Ovary (tissue), 9 donors: ENCODE results near the gene PSMA4. TPM values are rescaled to one million over a fixed set of nuclear protein-coding genes. Genes with fewer than 3 reads are reported as not detected.
"Not testable (repeated sequence)": the region's sequence is repeated elsewhere in the genome, so short reads cannot be mapped to it uniquely, and the experiment has no call there.

ENCODE experiments used
- DNase-seq, 5 donors: peaks; one replicate each; pipeline ENCODE4 v3.0.0-alpha.2; 2019 to 2020
- H3K27ac ChIP-seq, 2 donors: fragments of 200-600 bp; one replicate each; pipeline versions ENCODE4 v1.5.1 to v1.8.0; 2019 to 2022
- H3K27me3 ChIP-seq: fragments of 200-600 bp; one replicate; pipeline ENCODE4 v1.8.0; 2022
- H3K36me3 ChIP-seq: fragments of 200-600 bp; sonication (generic); one replicate; pipeline ENCODE4 v1.5.1; 2019
- H3K4me1 ChIP-seq: one replicate; pipeline ENCODE4 v1.8.1; 2013; ENCODE audit warnings: mild to moderate bottlenecking, moderate library complexity; ENCODE audit not compliant: insufficient read depth
- H3K4me3 ChIP-seq: fragments of 200-600 bp; sonication (generic); one replicate; pipeline ENCODE4 v1.5.1; 2017
- H3K9me3 ChIP-seq, 2 donors: fragments of 200-600 bp in 1 of 2; sonication (generic) in 1 of 2; one replicate each; pipeline versions ENCODE4 v1.5.1 to v1.8.1; 2013 to 2019; ENCODE audit warnings: mild to moderate bottlenecking in 1 of 2, moderate library complexity in 1 of 2
- EP300 ChIP-seq: sonication (generic); formaldehyde crosslinking; IDR thresholded peaks from one replicate; pipeline ENCODE4 v1.6.1; 2017; ENCODE audit warnings: antibody characterized with exemption
- POLR2A ChIP-seq: fragments of 450-650 bp; IDR thresholded peaks from one replicate; pipeline ENCODE4 v1.6.1; 2017; ENCODE audit warnings: antibody characterized with exemption, mild to moderate bottlenecking, moderate library complexity
- WGBS, 3 donors: extraction: QIAGEN DNeasy Blood & Tissue Kit in 1 of 3; methylation state at CpG; one replicate each; pipeline versions ENCODE4 v1.1.5 to v1.1.7; 2013 to 2017; 5-methylcytosine and 5-hydroxymethylcytosine counted together
- intact Hi-C, 4 donors: fragments of 100-400 bp; cut with DNase I; formaldehyde crosslinking; loops; one replicate each; pipeline versions ENCODE4 v1.11.0 to v1.15.1; 2022 to 2023
- polyA plus RNA-seq, 2 donors: library from polyadenylated mRNA; stranded (reverse); fragments of 200-250 nt in 1 of 2; fragments of 350-450 nt in 1 of 2; fragmentation: Illumina TruSeq in 1 of 2; extraction: RNeasy Lipid Tissue Mini Kit (QIAGEN cat#74804) in 1 of 2; gene quantifications; one replicate each; pipeline ENCODE4 v1.2.3, GENCODE V29; 2013 to 2014
- total RNA-seq, 7 donors: library from RNA; depleted of rRNA in 2 of 7; stranded (reverse); fragments of >200 nt in 2 of 7; fragmentation: NEBNext Ultra II Directional in 3 of 7; extraction: Animal tissue kit (Norgen Biotek cat#: 25700) in 3 of 7; gene quantifications; one replicate each; pipeline versions ENCODE4 v1.1.0 to v1.2.4, GENCODE V29; 2016 to 2023
- TF ChIP-seq, protein P1 (sequence below), 3 donors: fragments of 450-650 bp in 2 of 3; fragments of 200-600 bp in 1 of 3; IDR thresholded peaks; one replicate each; pipeline versions ENCODE4 v1.5.1 to v1.8.0; 2016 to 2022; ENCODE audit warnings: antibody characterized with exemption in 3 of 3, mild to moderate bottlenecking in 1 of 3
- donor health status: DM: no; HTN: no; CAD: no; lungs with moderate emphysema.
- donor health status: DM: no; HTN: no; CAD: no.
- donor health status: Bipolar disorder and iron deficiency.
- donor health status: DM: yes; HTN: yes; CAD: no.
- donor health status: DM: no; HTN: no; CAD: no.
- donor health status: DM: yes; HTN: yes; CAD: no.

The PSMA4 gene
- total and polyA plus RNA-seq, 9 donors = 75.4 to 125 (median 108) TPM

GRCh38 chr15:78552597-78552996 lies 12.4 kb downstream of the PSMA4 start:
- intact Hi-C loops = no loop called here
- WGBS, 3 donors = 3 to 29% (median 7%) methylated on average over 5 of the region's 5 CpGs
- no peak overlapping the region for H3K27ac ChIP-seq
- no peaks in the 10 kb centered on the region for H3K4me1 ChIP-seq
- H3K36me3 ChIP-seq = no peaks in the 10 kb centered on the region
- no peaks in the 10 kb centered on the region for H3K27me3 ChIP-seq
- DNase-seq = no peak
- H3K9me3 ChIP-seq = no peaks in the 10 kb centered on the region
- H3K4me3 ChIP-seq = no peak overlapping the region
- TF ChIP-seq EP300 = no peak
- TF ChIP-seq, protein P1, sequence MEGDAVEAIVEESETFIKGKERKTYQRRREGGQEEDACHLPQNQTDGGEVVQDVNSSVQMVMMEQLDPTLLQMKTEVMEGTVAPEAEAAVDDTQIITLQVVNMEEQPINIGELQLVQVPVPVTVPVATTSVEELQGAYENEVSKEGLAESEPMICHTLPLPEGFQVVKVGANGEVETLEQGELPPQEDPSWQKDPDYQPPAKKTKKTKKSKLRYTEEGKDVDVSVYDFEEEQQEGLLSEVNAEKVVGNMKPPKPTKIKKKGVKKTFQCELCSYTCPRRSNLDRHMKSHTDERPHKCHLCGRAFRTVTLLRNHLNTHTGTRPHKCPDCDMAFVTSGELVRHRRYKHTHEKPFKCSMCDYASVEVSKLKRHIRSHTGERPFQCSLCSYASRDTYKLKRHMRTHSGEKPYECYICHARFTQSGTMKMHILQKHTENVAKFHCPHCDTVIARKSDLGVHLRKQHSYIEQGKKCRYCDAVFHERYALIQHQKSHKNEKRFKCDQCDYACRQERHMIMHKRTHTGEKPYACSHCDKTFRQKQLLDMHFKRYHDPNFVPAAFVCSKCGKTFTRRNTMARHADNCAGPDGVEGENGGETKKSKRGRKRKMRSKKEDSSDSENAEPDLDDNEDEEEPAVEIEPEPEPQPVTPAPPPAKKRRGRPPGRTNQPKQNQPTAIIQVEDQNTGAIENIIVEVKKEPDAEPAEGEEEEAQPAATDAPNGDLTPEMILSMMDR (IDR thresholded peaks at IDR 0.05) = no peak
- no peak for TF ChIP-seq POLR2A

- H3K4me3 ChIP-seq, H3K9me3 ChIP-seq, DNase-seq, H3K27ac ChIP-seq, H3K36me3 ChIP-seq, intact Hi-C loops, H3K27me3 ChIP-seq, H3K4me1 ChIP-seq: not testable (repeated sequence)
- WGBS, 3 donors = 91 to 94% (median 93%) methylated on average over 10 of the region's 10 CpGs
These were observed 20.0 kb downstream of the PSMA4 start for GRCh38 chr15:78560201-78560600.

DNA sequence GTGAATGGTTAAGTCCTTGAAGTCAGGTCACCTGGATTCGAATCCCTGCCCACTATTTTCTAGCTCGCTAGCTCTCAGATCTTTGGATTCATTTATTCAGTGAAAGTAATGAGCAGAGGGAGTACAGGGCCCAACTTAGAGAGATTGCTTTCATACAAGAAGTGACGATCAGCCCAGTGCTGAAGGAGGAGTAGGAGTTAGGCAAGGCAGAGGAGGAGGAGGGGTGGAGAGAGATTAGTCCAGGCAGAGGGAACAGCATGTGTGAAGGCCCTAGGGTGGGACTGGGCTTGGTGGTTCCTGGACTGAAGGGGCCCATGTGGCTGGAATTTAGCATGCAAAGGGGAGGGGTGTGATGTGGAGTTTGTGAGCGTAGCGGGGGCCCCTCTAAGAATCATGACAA lies 21.2 kb downstream of the PSMA4 start:
- 84 to 85% (median 84%) methylated on average over 5 of the region's 5 CpGs for WGBS, 3 donors
- Histone ChIP-seq H3K4me3 (no peak overlapping the region), H3K27me3 (no peaks in the 10 kb centered on the region), H3K4me1 (peaks cover 2% of the 10 kb centered on the region), H3K27ac (no peak overlapping the region), H3K36me3 (no peaks in the 10 kb centered on the region), H3K9me3 (no peaks in the 10 kb centered on the region)
- DNase-seq = no peak
- intact Hi-C loops = no loop called here
- TF ChIP-seq POLR2A = no peak
- no peak for TF ChIP-seq EP300

DNA sequence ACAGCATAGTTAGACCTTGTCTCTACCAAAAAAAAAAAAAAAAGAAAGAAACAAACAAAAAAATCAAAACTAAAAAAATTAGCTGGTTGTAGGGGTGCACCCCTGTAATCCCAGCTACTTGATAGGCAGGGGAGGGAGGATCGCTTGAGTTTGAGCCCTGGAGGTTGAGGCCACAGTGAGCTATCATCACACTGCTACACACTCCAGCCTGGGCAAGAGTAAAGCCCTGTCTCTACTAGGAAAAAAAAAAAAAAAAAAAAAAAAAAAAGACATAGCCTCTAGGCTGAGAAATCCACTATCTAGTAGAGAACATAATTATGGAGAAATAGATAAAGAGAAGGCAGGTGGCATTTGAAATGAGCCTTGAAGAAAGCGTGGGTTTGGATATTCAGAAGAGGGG lies 22.8 kb downstream of the PSMA4 start:
- intact Hi-C loops = no loop called here
- WGBS, 3 donors = 74 to 91% (median 87%) methylated on average over 2 of the region's 2 CpGs
- TF ChIP-seq EP300 (no peak), POLR2A (no peak)
- TF ChIP-seq, protein P1 (IDR thresholded peaks at IDR 0.05) = no peak

DNA sequence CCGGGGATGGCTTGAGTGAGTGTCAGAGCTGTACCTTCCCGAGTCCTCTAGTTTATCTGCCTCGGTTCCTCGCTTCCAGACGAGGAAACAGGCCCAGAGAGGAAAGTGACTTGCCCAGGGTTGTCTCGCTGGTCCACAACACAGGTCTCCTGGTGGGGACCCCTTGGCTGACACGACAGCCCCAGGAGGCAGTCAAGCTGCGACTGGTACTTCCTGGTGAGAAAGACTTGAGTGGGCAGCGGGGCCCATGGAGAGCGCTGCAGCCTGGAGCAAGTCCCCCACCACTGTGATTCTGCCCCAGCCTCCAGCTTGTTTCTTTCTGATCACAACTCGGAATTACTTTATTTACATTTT lies 24.5 kb downstream of the PSMA4 start:
- TF ChIP-seq EP300 (no peak), POLR2A (no peak)
- TF ChIP-seq, protein P1 (IDR thresholded peaks at IDR 0.05) = no peak
- Histone ChIP-seq H3K27ac (no peak overlapping the region), H3K36me3 (no peaks in the 10 kb centered on the region), H3K4me3 (no peak overlapping the region), H3K27me3 (no peaks in the 10 kb centered on the region), H3K4me1 (peaks cover 2% of the 10 kb centered on the region), H3K9me3 (no peaks in the 10 kb centered on the region)
- no peak for DNase-seq
- intact Hi-C loops = no loop called here
- WGBS, 3 donors = 46 to 58% (median 51%) methylated on average over 11 of the region's 11 CpGs

More for the DNA sequence above, 22.8 kb downstream of the PSMA4 start:
- Histone ChIP-seq H3K36me3 (no peaks in the 10 kb centered on the region), H3K9me3 (no peaks in the 10 kb centered on the region), H3K27me3 (no peaks in the 10 kb centered on the region), H3K27ac (no peak overlapping the region), H3K4me3 (no peak overlapping the region), H3K4me1 (peaks cover 2% of the 10 kb centered on the region)
- DNase-seq = no peak
